ENCODE results near the gene TMEM184B.
A peak's percentile ranks its signal among the peaks of the same experiment; 100 is the strongest.

The TMEM184B gene

GRCh38 chr22:38311323-38311620, 38.5 kb upstream of the TMEM184B start:
- no peak overlapping the region for H3K4me3 ChIP-seq (ENCODE audit: low read depth, low read length)

GRCh38 chr22:38310518-38311322, 37.9 kb upstream of the TMEM184B start:
- no peak for TF ChIP-seq CTCF (IDR thresholded peaks at IDR 0.05; ENCODE audit: borderline replicate concordance, insufficient read depth, low read depth, low read length)
- H3K4me3 ChIP-seq (ENCODE audit: low read depth, low read length) = no peak overlapping the region

More at GRCh38 chr22:38311323-38311620, 38.5 kb upstream of the TMEM184B start:
- TF ChIP-seq CTCF (IDR thresholded peaks at IDR 0.05; ENCODE audit: borderline replicate concordance, insufficient read depth, low read depth, low read length) = no peak

GRCh38 chr22:38309614-38310517, 37.1 kb upstream of the TMEM184B start:
- no peak for TF ChIP-seq CTCF (IDR thresholded peaks at IDR 0.05; ENCODE audit: borderline replicate concordance, insufficient read depth, low read depth, low read length)
- no peak overlapping the region for H3K4me3 ChIP-seq (ENCODE audit: low read depth, low read length)

DNA sequence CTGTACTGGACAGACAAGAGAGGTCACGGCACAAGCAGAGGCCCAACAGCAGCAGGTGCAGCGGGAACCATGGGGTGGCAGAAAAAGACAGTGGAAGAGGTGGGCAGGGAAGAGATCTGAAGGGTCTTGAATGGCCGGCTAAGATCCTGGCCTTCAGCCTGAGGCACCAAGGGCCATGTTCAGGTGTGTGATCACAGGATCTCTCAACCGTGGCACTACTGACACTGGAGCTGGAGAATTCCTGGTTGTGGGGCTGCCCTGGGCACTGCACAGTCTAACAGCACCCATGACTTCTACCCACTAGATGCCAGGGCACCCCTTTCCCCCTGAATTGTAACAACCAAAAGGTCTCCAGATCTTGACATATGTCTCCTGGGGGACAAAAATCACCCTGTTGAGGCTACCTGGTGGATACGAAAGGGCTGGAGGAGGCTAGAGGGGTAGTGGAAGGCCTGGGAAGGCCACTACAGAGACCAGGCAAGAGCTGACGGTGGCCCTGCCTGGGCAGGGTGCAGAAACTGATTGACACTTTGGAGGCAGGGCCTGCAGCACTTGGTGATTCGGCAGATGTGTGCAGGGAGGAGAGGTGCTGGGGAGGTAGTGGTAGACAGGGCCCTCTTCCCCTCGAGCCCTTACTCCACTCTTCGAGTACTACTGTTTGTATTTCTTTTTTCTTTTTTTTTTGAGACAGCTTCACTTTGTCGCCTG, 36.1 kb upstream of the TMEM184B start:
- no peak overlapping the region for H3K4me3 ChIP-seq (ENCODE audit: low read depth, low read length)
- no peak for TF ChIP-seq CTCF (IDR thresholded peaks at IDR 0.05; ENCODE audit: borderline replicate concordance, insufficient read depth, low read depth, low read length)

DNA sequence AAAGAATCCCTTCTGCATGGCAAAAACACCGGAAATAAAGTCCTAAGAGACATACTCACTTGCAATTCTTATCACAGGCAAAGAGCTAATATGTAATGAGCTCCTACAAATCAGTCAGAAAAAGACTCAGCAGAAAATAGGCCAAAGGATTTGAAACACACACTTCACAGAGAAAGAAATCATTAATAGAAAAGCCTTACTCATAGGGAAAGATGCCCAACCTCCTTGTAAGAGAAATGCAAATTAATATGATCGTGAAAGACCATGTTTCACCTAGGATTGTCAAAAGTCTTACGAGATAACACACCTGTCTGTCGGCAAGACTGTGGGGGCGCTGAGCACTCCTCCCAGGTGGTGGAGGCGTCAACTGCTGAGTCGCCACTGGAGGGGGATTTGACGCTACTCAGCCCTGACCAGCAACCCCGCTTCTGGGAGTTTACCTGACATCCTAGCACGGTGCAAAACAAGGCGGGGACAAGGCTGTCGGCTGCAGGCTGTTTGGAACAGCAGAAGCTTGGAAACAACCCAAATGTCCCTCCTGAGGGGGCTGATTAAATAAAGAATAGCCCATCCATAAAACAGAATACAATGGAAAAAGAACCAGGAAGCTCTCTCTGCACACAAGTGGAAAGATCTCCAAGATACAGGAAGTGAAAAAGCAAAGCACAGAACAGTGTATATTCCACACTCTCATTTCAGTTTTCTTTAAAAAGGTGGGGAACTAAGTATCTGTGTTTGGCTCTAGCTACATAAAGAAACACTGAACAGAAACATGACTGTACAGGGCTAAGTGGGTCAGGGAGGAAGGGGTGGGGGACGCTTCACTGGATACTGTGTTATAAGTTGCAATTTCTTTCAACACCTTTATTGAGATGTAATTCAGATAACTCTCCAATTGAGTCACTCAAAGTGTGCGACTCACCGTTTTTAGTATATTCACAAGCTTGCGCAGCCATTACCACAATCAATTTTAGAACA, 33.0 kb upstream of the TMEM184B start:
- no peak overlapping the region for H3K4me3 ChIP-seq (ENCODE audit: low read depth, low read length)
- TF ChIP-seq CTCF (IDR thresholded peaks at IDR 0.05; ENCODE audit: borderline replicate concordance, insufficient read depth, low read depth, low read length) = peak; percentile 20; the same call in 1 of the 2 replicates

DNA sequence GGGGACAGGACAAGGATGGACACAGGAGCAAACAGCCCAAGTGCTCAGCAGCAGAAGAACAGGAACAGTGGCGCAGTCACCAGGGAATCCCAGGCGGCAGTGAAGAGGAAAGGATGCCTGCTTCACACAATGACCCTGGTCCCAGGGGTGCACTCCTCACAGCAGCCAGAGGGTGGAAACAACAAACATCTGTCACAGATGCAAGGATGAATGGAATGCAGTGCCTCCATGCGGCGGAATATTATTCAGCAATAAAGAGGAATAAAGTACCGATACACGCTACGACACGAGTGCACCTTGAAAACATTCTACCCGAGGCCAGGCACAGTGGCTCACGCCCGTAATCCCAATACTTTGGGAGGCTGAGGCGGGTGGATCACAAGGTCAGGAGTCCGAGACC, 31.7 kb upstream of the TMEM184B start:
- H3K4me3 ChIP-seq (ENCODE audit: low read depth, low read length) = no peak overlapping the region
- TF ChIP-seq CTCF (IDR thresholded peaks at IDR 0.05; ENCODE audit: borderline replicate concordance, insufficient read depth, low read depth, low read length) = no peak
